NOMO-1 treated with dmso at 0.1 percent for 144 hours (cell line): ENCODE data around the gene STRADB.
"Not testable (repeated sequence)": the region's sequence is repeated elsewhere in the genome, so short reads cannot be mapped to it uniquely, and the experiment has no call there.

ENCODE experiments used
- DNase-seq: peaks from one replicate; lab custom pipeline; 2025; ENCODE audit not compliant: unreplicated experiment; lab: John Stamatoyannopoulos, UW

Gene STRADB

DNA sequence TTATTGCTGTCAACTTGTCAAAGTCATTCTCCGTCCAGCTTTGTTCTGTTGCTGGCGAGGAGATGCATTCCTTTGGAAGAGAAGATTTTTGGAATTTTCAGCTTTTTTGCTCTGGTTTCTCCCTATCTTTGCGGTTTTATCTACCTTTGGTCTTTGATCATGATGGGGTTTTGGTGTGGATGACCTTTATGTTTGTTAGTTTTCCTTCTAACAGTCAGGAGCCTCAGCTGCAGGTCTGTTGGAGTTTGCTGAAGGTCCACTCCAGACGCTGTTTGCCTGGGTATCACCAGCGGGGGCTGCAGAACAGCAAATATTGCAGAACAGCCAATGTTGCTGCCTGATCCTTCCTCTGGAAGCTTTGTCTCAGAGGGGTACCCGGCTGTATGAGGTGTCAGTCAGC lies 21.7 kb upstream of the STRADB start:
- DNase-seq: not testable (repeated sequence)

- not testable (repeated sequence) for DNase-seq
Measured at GRCh38 chr2:201430322-201430721, 21.2 kb upstream of the STRADB start.

- DNase-seq: no peak
Measured at GRCh38 chr2:201430839-201431238, 20.7 kb upstream of the STRADB start.

GRCh38 chr2:201432038-201432620 lies 19.4 kb upstream of the STRADB start:
- DNase-seq: no peak

- peak; percentile 13 for DNase-seq
Measured at GRCh38 chr2:201432621-201433393, 18.7 kb upstream of the STRADB start.

DNA sequence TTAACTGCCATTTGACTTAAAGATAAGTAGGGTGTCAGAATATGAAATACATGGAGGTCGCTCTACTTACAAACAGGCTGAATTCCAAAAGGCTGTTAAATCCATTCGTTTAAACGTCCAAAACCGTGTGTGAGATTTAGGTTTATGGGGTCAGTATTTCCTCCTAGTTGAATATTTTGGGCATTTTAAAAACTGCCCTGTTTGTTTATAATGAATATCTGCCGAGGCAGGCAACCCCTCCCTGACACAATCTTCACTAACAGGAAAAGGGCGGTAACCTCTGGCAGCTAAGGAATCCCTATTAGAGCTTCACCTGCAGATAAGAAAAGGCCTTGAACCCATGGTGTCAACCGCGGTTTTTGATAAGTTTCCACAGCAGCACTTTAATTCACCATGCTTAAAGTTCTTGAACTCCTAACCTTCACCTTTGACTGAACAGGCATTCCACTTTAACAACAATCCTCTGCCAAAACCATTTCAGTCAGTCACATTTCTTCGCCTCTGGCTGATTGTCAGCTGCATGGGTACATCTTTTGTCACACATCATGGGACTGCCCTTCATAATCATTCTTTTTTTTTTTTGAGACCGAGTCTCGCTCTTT lies 18.0 kb upstream of the STRADB start:
- no peak for DNase-seq

GRCh38 chr2:201436141-201436540 lies 15.4 kb upstream of the STRADB start:
- no peak for DNase-seq

DNA sequence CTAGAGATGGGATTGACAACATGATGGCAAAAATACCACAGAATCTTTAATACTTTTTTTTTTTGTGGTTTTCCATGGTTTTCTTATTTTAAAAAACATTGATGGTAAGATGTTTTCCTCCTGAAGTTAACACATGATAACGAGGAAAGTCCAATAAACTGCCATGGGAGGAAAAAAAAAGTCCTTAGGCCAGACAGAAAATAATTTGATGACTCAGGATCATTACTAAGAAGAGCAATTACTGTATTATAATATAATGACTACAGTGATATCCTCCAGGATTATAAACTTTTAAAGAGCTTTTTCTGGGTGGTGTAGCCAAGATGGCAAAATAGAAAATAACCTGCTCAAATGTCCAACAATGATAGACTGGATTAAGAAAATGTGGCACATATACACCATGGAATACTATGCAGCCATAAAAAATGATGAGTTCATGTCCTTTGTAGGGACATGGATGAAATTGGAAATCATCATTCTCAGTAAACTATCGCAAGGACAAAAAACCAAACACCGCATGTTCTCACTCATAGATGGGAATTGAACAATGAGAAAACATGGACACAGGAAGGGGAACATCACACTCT lies 12.1 kb upstream of the STRADB start:
- DNase-seq: not testable (repeated sequence)

DNA sequence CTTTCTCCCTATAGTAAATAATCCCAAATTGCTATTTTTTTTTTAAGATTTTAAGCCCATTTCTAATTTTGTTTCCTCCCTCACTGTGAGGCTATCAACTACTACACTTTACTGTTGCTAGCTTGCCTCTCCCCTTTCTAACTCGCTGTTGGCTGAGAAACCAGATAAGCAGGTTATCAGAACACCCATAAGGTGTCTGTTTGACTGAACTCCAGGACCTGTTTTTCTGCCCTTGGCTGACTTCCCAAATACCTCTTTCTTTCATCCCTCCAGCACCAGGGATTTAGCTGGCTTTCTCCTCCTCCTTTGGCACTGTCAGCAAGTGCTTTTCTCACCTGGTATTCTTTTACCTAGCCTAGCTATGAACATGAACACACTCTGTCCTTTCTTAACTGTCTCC lies 11.4 kb upstream of the STRADB start:
- DNase-seq: no peak

DNA sequence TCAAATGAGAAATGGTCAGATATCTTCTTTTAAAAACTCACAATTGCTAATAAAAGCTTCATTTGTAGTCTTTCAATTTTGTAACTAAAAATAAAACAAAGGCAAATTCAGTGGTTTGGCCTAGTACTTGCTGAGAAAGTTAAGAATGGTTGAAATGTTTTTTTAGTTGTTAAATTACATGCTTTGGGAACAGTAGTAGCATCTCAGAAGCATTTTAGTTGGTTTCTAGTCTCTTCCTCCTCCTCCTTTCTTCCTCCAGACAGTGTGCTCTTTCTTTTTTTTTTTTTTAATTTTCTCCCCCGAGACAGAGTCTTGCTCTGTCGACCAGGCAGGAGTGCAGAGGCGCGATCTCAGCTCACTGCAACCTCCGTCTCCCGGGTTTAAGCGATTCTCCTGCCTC lies 10.1 kb upstream of the STRADB start:
- DNase-seq: no peak

DNA sequence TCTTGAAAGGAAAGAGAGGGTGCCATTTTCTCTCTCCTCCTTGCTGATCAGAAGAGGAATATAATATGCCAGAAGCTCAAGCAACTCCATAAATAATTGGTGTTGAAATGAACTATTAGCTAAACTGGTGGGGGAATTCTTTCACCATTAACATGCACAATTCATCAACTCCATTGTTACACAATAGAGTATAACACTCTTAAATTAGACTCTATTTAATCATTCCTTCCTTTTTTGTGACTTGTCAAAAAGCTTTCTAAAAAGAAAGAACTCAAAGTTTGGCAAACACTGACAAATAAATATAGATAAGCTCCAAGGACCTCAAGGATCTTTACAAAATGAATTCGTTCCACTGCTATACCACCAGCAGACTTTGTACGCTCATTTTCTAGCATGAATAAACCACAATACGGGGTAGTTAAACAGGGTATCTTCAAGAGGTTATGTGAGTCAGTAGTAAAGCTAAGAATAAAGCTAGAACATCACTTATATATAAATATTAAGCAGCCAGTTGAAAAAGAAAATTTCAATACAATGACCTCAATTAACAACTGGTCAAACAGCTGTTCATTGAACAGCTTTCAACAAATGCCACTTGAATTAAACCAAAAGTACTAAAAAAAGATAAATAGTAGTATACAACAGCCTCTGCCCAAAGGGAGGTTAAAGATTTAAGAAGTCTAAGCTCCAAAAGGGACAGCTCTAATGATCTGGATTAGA lies 6.6 kb upstream of the STRADB start:
- no peak for DNase-seq

DNA sequence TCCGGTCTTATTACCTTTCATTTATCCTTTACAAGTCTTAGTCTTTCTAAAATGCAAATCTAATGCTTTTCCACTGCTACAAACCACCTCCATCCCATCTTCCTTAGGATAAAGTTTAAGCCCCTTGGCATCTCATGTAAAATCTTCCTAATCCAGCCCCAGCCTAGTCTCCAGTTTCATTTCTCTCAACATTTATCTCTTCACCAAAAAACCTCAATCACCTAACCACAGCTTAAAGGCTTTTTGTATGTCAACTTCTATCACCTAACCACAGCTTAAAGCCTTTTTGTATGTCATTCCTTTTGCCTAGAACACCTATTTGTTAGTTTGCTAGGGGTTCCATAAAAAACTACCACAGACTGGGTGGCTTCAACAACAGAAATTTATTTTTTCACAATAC lies 4.5 kb upstream of the STRADB start:
- DNase-seq: no peak

GRCh38 chr2:201448061-201448460 lies 3.5 kb upstream of the STRADB start:
- no peak for DNase-seq

- DNase-seq: no peak
Measured at GRCh38 chr2:201448701-201449100, 2.8 kb upstream of the STRADB start.

GRCh38 chr2:201450954-201451291 lies 617 bp upstream of the STRADB start:
- DNase-seq: no peak

DNA sequence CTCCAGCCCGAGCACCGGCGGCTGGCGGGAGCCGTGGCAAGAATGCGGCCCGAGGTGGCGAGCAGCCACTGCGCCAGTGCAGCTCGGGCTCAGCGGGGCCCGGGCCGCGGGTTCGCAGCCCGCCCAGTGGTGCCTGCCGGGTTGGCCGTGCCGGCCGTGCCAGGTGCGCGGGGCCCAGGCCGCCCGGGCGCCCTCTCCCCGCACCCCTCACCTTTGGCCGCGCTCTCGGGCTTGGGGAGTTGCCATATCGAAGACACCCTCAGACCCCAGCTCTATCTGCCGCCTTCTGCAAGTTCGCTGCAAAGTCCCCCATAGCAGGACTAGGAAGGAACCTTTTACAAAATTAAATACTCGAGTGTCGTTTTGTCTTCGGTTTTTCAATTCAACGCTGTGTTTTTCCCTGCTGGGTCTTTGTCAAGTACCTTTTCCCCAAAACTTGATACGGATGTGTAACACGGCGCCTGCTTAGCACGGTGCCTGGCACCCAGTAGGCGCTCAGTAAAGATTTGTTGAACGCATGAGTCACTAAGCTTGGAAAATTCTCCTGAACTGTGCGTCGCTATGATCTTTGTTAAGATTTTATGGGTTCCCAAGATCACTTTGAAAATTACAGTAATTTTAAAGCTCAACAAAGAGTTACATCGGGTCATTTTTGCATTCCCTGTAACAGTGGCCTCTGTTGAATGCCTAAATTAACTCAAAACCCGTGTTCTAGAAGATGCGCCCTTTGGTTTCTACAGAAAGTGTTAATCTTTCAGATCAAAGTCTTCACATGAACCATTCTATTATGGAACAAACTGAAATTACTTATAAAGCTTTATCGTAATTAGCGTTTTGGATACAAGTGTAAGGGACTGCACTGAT lies 750 bp downstream of the STRADB start:
- no peak for DNase-seq

DNA sequence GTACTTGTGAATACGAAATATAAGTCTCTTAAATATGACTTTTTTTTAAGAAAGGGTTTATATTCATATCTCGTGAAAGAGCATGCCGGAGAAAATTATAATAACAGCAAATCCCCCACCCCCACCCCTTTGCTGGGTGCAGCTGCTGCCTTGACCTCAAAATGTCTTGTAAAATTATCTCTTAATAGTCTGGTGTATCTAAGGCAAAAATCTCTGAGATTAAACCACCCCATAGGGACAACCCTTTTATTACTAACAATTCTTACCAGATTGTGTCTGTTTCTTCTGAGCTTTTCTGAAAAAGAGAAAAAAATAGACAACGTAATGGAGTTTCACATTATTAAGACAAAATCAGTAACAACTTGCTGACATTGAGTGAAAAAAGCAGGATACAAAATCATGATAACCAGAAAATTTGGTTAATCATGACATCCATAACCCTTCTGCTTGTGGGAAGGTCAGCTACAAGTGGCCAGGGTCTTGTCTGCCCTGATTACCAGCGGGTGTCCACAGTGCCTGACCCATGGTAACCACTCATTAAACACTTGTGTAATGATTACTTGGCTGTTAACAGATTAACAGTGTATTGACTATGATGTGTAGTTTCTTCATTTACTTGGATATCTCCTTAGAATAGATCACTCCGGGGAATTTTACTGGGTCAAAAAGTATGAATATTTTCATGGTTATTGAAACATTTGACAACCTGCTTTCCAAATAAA lies 1.5 kb downstream of the STRADB start:
- DNase-seq: no peak

- DNase-seq: no peak
Measured at GRCh38 chr2:201458381-201458780, 6.8 kb downstream of the STRADB start.

DNA sequence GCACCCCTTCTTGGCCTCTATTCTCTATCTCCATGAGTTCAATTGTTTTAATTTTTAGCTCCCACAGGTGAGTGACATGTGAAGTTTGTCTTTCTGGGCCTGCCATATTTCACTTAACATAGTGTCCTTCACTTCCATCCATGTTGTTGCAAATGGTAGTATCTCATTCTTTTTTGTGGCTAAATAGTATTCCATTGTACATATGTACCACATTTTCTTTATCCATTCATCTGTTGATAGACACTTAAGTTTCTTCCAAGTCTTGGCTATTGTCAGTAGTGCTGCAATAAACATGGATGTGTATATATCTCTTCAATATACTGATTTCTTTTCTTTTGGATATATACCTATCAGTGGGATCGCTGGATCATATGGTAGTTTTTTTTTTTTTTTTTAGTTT lies 9.0 kb downstream of the STRADB start:
- DNase-seq: no peak

GRCh38 chr2:201464547-201464946 lies 13.0 kb downstream of the STRADB start:
- DNase-seq: no peak
